ENCODE measurements around the gene PLA2G5.
"Not testable (repeated sequence)": the region's sequence is repeated elsewhere in the genome, so short reads cannot be mapped to it uniquely, and the experiment has no call there.

The PLA2G5 gene

GRCh38 chr1:20119347-20119746 is 49.4 kb downstream of the PLA2G5 start, which contains the start of gene PLA2G2D:
PLA2G2D (minus strand) TSS chr1:20119536; CDS start chr1:20119498, 38 bp downstream.
- DNase-seq (ENCODE audit: low spot score), result no peak

GRCh38 chr1:20120796-20121195 is 50.8 kb downstream of the PLA2G5 start:
- DNase-seq (ENCODE audit: low spot score), result no peak

GRCh38 chr1:20123722-20124455 is 53.9 kb downstream of the PLA2G5 start:
- no peak for DNase-seq (ENCODE audit: low spot score)

- DNase-seq (ENCODE audit: low spot score), result no peak
Measured at GRCh38 chr1:20124456-20125057, 54.6 kb downstream of the PLA2G5 start.

- no peak for DNase-seq (ENCODE audit: low spot score)
Measured at GRCh38 chr1:20125100-20125499, 55.1 kb downstream of the PLA2G5 start.

GRCh38 chr1:20126041-20126805 is 56.2 kb downstream of the PLA2G5 start:
- DNase-seq (ENCODE audit: low spot score), result no peak

- DNase-seq (ENCODE audit: low spot score), result no peak
Measured at GRCh38 chr1:20126806-20127440, 56.9 kb downstream of the PLA2G5 start.

GRCh38 chr1:20130518-20130917 is 60.5 kb downstream of the PLA2G5 start:
- DNase-seq (ENCODE audit: low spot score), result not testable (repeated sequence)

- DNase-seq (ENCODE audit: low spot score), result no peak
Measured at GRCh38 chr1:20134995-20135394, 65.0 kb downstream of the PLA2G5 start.

GRCh38 chr1:20136249-20136648 is 66.3 kb downstream of the PLA2G5 start:
- DNase-seq (ENCODE audit: low spot score), result no peak

- no peak for DNase-seq (ENCODE audit: low spot score)
Measured at GRCh38 chr1:20137055-20137454, 67.1 kb downstream of the PLA2G5 start.

- DNase-seq (ENCODE audit: low spot score), result no peak
Measured at GRCh38 chr1:20137604-20138003, 67.6 kb downstream of the PLA2G5 start.

GRCh38 chr1:20138346-20138745 is 68.4 kb downstream of the PLA2G5 start:
- no peak for DNase-seq (ENCODE audit: low spot score)

GRCh38 chr1:20138961-20139550 is 69.1 kb downstream of the PLA2G5 start, which contains the start of gene PLA2G2F:
PLA2G2F (plus strand) TSS chr1:20139323; CDS start chr1:20139428, 105 bp downstream.
- no peak for DNase-seq (ENCODE audit: low spot score)

- DNase-seq (ENCODE audit: low spot score), result no peak
Measured at GRCh38 chr1:20139776-20140612, 70.0 kb downstream of the PLA2G5 start.

- DNase-seq (ENCODE audit: low spot score), result no peak
Measured at GRCh38 chr1:20141001-20141400, 71.0 kb downstream of the PLA2G5 start.

- DNase-seq (ENCODE audit: low spot score), result no peak
Measured at GRCh38 chr1:20141466-20141865, 71.5 kb downstream of the PLA2G5 start.
